Right cardiac atrium (tissue), 5 donors: ENCODE results near the gene BCAR3. TPM values are rescaled to one million over a fixed set of nuclear protein-coding genes. Genes with fewer than 3 reads are reported as not detected.
"Not testable (repeated sequence)": the region's sequence is repeated elsewhere in the genome, so short reads cannot be mapped to it uniquely, and the experiment has no call there.

Source experiments
- ATAC-seq, 2 donors: fragments of 200-7000 bp; cut with Tn5 transposase; one replicate each; pipeline versions ENCODE4 v1.8.0 to v1.9.1; 2020; ENCODE audit warnings: moderate library complexity in 2 of 2, mild to moderate bottlenecking in 1 of 2
- DNase-seq, 3 donors: peaks; one replicate each; pipeline ENCODE4 v3.0.0-alpha.2; 2020
- H3K27ac ChIP-seq: one replicate; pipeline ENCODE4 v1.5.1; 2013; ENCODE audit warnings: mild to moderate bottlenecking, low read length, control low read depth, moderate library complexity
- H3K27me3 ChIP-seq: one replicate; pipeline ENCODE4 v1.6.1; 2013; ENCODE audit not compliant: control insufficient read depth, insufficient read depth
- H3K4me1 ChIP-seq: one replicate; pipeline ENCODE4 v1.6.1; 2013; ENCODE audit warnings: low read length; ENCODE audit not compliant: control insufficient read depth, insufficient read depth
- H3K4me3 ChIP-seq: one replicate; pipeline ENCODE4 v1.5.1; 2013; ENCODE audit warnings: low read length, control low read depth
- H3K9me3 ChIP-seq: one replicate; pipeline ENCODE4 v1.6.1; 2013; ENCODE audit warnings: low read length; ENCODE audit not compliant: control insufficient read depth
- WGBS: extraction: QIAGEN DNeasy Blood & Tissue Kit; methylation state at CpG from one replicate; pipeline ENCODE4 v1.1.7; 2013; 5-methylcytosine and 5-hydroxymethylcytosine counted together
- intact Hi-C, 4 donors: fragments of 100-400 bp; cut with DNase I; formaldehyde crosslinking; loops; one replicate each; pipeline versions ENCODE4 v1.11.0 to v1.14.0; 2022 to 2023
- polyA plus RNA-seq: library from polyadenylated mRNA; stranded (reverse); fragments of 200-250 nt; gene quantifications from one replicate; pipeline ENCODE4 v1.2.3, GENCODE V29; 2013
- total RNA-seq, 4 donors: library from RNA; stranded (reverse); fragmentation: NEBNext Ultra II Directional; extraction: Animal tissue kit (Norgen Biotek cat#: 25700); gene quantifications; one replicate each; pipeline ENCODE4 v1.2.1, GENCODE V29; 2021
- donor health status: healthy with polysubstance abuse.
- donor health status: DM: no; HTN: yes; CAD: no.
- donor health status: DM: no; HTN: no; CAD: no.
- donor health status: DM: no; HTN: yes; CAD: no; lungs with severe emphysema.
- donor health status: DM: yes; HTN: yes; CAD: no.

The BCAR3 gene
- total and polyA plus RNA-seq, 5 donors, result 10.1 to 17.4 (median 12.6) TPM

- H3K27ac ChIP-seq, result peak overlapping the region; percentile 74
- peak; percentile 36 to 62 for ATAC-seq
These were observed 5.2 kb downstream of the BCAR3 start for GRCh38 chr1:93676427-93676826.

GRCh38 chr1:93675931-93676330, 5.7 kb downstream of the BCAR3 start:
- 52% methylated on average over 5 of the region's 5 CpGs for WGBS
- H3K4me3 ChIP-seq, result no peak overlapping the region

More at GRCh38 chr1:93676427-93676826, 5.2 kb downstream of the BCAR3 start:
- intact Hi-C loops, result loop anchor here in 1 of 4 donors (5.0 kb wide), 1 partner anchor 136 kb away; no protein-coding TSS in a partner anchor
- peak; percentile 75 to 82 (median 79) for DNase-seq
- H3K27me3 ChIP-seq, result no peaks in the 10 kb centered on the region
- peaks cover 23% of the 10 kb centered on the region for H3K4me1 ChIP-seq
- 50% methylated on average over 6 of the region's 6 CpGs for WGBS
- H3K9me3 ChIP-seq, result no peaks in the 10 kb centered on the region
- H3K4me3 ChIP-seq, result no peak overlapping the region

GRCh38 chr1:93675271-93675670, 6.4 kb downstream of the BCAR3 start:
- DNase-seq, result no peak
- 26% methylated on average over 3 of the region's 3 CpGs for WGBS
- peak overlapping the region; percentile 32 for H3K27ac ChIP-seq

More at GRCh38 chr1:93675931-93676330, 5.7 kb downstream of the BCAR3 start:
- DNase-seq, result peak in 1 of 3 donors; percentile 72
- intact Hi-C loops, result loop anchor here in 1 of 4 donors (5.0 kb wide), 1 partner anchor 136 kb away; no protein-coding TSS in a partner anchor
- Histone ChIP-seq H3K9me3 (no peaks in the 10 kb centered on the region), H3K27me3 (no peaks in the 10 kb centered on the region), H3K4me1 (peaks cover 23% of the 10 kb centered on the region), H3K27ac (peak overlapping the region; percentile 74)
- peak in 1 of 2 donors; percentile 25 for ATAC-seq

GRCh38 chr1:93674071-93674470, 7.6 kb downstream of the BCAR3 start:
- H3K4me3 ChIP-seq, H3K27me3 ChIP-seq, DNase-seq, intact Hi-C loops, H3K9me3 ChIP-seq, ATAC-seq, H3K27ac ChIP-seq: not testable (repeated sequence)
- 80% methylated on average over 6 of the region's 6 CpGs for WGBS
- peaks cover 29% of the 10 kb centered on the region for H3K4me1 ChIP-seq

More at GRCh38 chr1:93675271-93675670, 6.4 kb downstream of the BCAR3 start:
- Histone ChIP-seq H3K9me3 (no peaks in the 10 kb centered on the region), H3K4me1 (peaks cover 25% of the 10 kb centered on the region), H3K4me3 (no peak overlapping the region), H3K27me3 (no peaks in the 10 kb centered on the region)
- ATAC-seq, result no peak
- intact Hi-C loops, result loop anchor here in 1 of 4 donors (5.0 kb wide), 1 partner anchor 137 kb away; no protein-coding TSS in a partner anchor

GRCh38 chr1:93673163-93673829, 8.3 kb downstream of the BCAR3 start:
- ATAC-seq, result peak; percentile 46 to 67
- H3K27ac ChIP-seq, result no peak overlapping the region
- 69% methylated on average over 2 of the region's 2 CpGs for WGBS
- no peaks in the 10 kb centered on the region for H3K9me3 ChIP-seq
- peaks cover 29% of the 10 kb centered on the region for H3K4me1 ChIP-seq
- H3K27me3 ChIP-seq, result no peaks in the 10 kb centered on the region
- DNase-seq, result no peak
- intact Hi-C loops, result no loop called here
- H3K4me3 ChIP-seq, result no peak overlapping the region

GRCh38 chr1:93672477-93673162, 9.0 kb downstream of the BCAR3 start:
- Histone ChIP-seq H3K4me1 (peaks cover 35% of the 10 kb centered on the region), H3K9me3 (no peaks in the 10 kb centered on the region), H3K4me3 (no peak overlapping the region), H3K27ac (peak overlapping the region; percentile 88), H3K27me3 (no peaks in the 10 kb centered on the region)
- DNase-seq (peak in 2 of 3 donors; percentile 70 to 75), ATAC-seq (peak in 1 of 2 donors; percentile 7)
- WGBS, result 51% methylated on average over 5 of the region's 5 CpGs
- intact Hi-C loops, result no loop called here

GRCh38 chr1:93672069-93672468, 9.6 kb downstream of the BCAR3 start:
- H3K9me3 ChIP-seq, result no peaks in the 10 kb centered on the region
- intact Hi-C loops, result no loop called here
- H3K4me1 ChIP-seq, result peaks cover 39% of the 10 kb centered on the region
- ATAC-seq, result peak; percentile 73 to 77
- no peaks in the 10 kb centered on the region for H3K27me3 ChIP-seq
- no peak overlapping the region for H3K4me3 ChIP-seq
- peak overlapping the region; percentile 88 for H3K27ac ChIP-seq
- DNase-seq, result peak; percentile 85 to 92 (median 89)
- WGBS, result 1% methylated on average over 1 of the region's 1 CpG

GRCh38 chr1:93671099-93671621, 10.5 kb downstream of the BCAR3 start:
- no peaks in the 10 kb centered on the region for H3K9me3 ChIP-seq
- no peak for ATAC-seq
- no peak overlapping the region for H3K4me3 ChIP-seq
- WGBS, result 90% methylated on average over 11 of the region's 11 CpGs
- H3K27ac ChIP-seq, result peak overlapping the region; percentile 31
- peaks cover 43% of the 10 kb centered on the region for H3K4me1 ChIP-seq
- intact Hi-C loops, result no loop called here
- DNase-seq, result no peak
- H3K27me3 ChIP-seq, result no peaks in the 10 kb centered on the region

GRCh38 chr1:93670141-93670540, 11.5 kb downstream of the BCAR3 start:
- intact Hi-C loops, result no loop called here
- DNase-seq, result peak; percentile 55 to 73 (median 70)

GRCh38 chr1:93669369-93669768, 12.3 kb downstream of the BCAR3 start:
- intact Hi-C loops, result no loop called here
- Histone ChIP-seq H3K27me3 (no peaks in the 10 kb centered on the region), H3K27ac (peak overlapping the region; percentile 25), H3K4me1 (peaks cover 41% of the 10 kb centered on the region), H3K4me3 (no peak overlapping the region), H3K9me3 (no peaks in the 10 kb centered on the region)
- DNase-seq, result no peak
- peak in 1 of 2 donors; percentile 0 for ATAC-seq
- WGBS, result 41% methylated on average over 4 of the region's 4 CpGs

More at GRCh38 chr1:93670141-93670540, 11.5 kb downstream of the BCAR3 start:
- 54% methylated on average over 1 of the region's 1 CpG for WGBS
- H3K4me3 ChIP-seq, result no peak overlapping the region
- ATAC-seq, result peak; percentile 76 to 77
- H3K27ac ChIP-seq, result peak overlapping the region; percentile 57
- no peaks in the 10 kb centered on the region for H3K9me3 ChIP-seq
- no peaks in the 10 kb centered on the region for H3K27me3 ChIP-seq
- peaks cover 41% of the 10 kb centered on the region for H3K4me1 ChIP-seq

- Histone ChIP-seq H3K4me1 (peaks cover 41% of the 10 kb centered on the region), H3K27me3 (no peaks in the 10 kb centered on the region), H3K27ac (peak overlapping the region; percentile 25), H3K4me3 (no peak overlapping the region), H3K9me3 (no peaks in the 10 kb centered on the region)
- ATAC-seq (no peak), DNase-seq (no peak)
- intact Hi-C loops, result no loop called here
- 87% methylated on average over 5 of the region's 5 CpGs for WGBS
These were observed 12.7 kb downstream of the BCAR3 start for GRCh38 chr1:93668951-93669350.
